BLaER1 treated with 17β-estradiol and CSF1 and Interleukin-3, amounts not matched to agents 10 nM and 100 nM (cell line): Measurements from ENCODE around the gene RAB6B.

Experiments used
- H3K27ac ChIP-seq, 11 experiments: shearing (Covaris generic); formaldehyde crosslinking; 2 replicates each; pipeline ENCODE4 v1.8.1; 2022
- H3K27me3 ChIP-seq, 11 experiments: shearing (Covaris generic); formaldehyde crosslinking; 2 replicates each; pipeline ENCODE4 v1.8.1; 2022
- H3K36me3 ChIP-seq, 11 experiments: shearing (Covaris generic); formaldehyde crosslinking; 2 replicates each; pipeline ENCODE4 v1.8.1; 2022
- H3K4me1 ChIP-seq, 10 experiments: shearing (Covaris generic); formaldehyde crosslinking; 2 replicates each; pipeline ENCODE4 v1.8.1; 2022
- H3K4me2 ChIP-seq, 11 experiments: shearing (Covaris generic); formaldehyde crosslinking; 2 replicates each; pipeline ENCODE4 v1.8.1; 2022
- H3K4me3 ChIP-seq, 10 experiments: shearing (Covaris generic); formaldehyde crosslinking; 2 replicates each; pipeline ENCODE4 v1.8.1; 2022
- H3K9ac ChIP-seq, 11 experiments: shearing (Covaris generic); formaldehyde crosslinking; 2 replicates each; pipeline ENCODE4 v1.8.1; 2022
- H3K9me3 ChIP-seq, 11 experiments: shearing (Covaris generic); formaldehyde crosslinking; replicated peaks in 1 of 11; 2 replicates each; pipeline ENCODE4 v1.8.1; 2022
- H4K20me1 ChIP-seq, 11 experiments: shearing (Covaris generic); formaldehyde crosslinking; 2 replicates each; pipeline ENCODE4 v1.8.1; 2022
- Cebpa-rat ChIP-seq, 11 experiments: shearing (Covaris generic); IDR thresholded peaks; 2 replicates each; pipeline ENCODE4 v1.8.1; 2022

Gene RAB6B

DNA sequence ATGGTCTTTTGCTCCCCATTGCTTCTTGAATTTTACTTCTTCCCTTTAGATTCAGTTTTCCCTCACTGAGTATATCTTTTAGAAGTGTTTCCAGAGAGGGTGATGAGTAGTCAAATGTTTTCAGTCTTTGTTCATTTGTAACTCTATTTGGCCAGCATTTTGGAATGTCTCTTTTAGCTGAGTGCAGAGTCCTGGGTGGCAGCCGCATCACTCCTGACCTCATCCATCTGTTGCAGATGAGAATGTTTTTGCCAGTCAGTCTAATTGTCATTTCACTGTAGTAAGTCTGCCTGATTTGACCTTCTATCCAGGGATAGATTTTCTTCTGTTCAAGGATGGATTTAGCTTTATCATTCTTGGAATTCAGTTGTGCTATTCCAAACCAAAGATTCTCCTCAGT lies 82.8 kb downstream of the RAB6B start:
- no peaks in the 10 kb centered on the region for H3K9me3 ChIP-seq
- H3K27me3 ChIP-seq = no peaks in the 10 kb centered on the region
- no peak overlapping the region for H3K27ac ChIP-seq
- no peak for TF ChIP-seq Cebpa-rat (IDR thresholded peaks at IDR 0.05)
- H3K36me3 ChIP-seq = peaks cover 85 to 100% (median 97%) of the 10 kb centered on the region in 11 experiments
- H4K20me1 ChIP-seq = peaks cover 0 to 86% (median 18%) of the 10 kb centered on the region in 11 experiments; a peak in 9 of 22 replicates
- H3K9ac ChIP-seq = no peak overlapping the region
- H3K4me3 ChIP-seq = no peak overlapping the region
- H3K4me1 ChIP-seq = peaks cover 0 to 5% (median 0%) of the 10 kb centered on the region in 10 experiments; a peak in 2 of 20 replicates
- H3K4me2 ChIP-seq = no peak overlapping the region

DNA sequence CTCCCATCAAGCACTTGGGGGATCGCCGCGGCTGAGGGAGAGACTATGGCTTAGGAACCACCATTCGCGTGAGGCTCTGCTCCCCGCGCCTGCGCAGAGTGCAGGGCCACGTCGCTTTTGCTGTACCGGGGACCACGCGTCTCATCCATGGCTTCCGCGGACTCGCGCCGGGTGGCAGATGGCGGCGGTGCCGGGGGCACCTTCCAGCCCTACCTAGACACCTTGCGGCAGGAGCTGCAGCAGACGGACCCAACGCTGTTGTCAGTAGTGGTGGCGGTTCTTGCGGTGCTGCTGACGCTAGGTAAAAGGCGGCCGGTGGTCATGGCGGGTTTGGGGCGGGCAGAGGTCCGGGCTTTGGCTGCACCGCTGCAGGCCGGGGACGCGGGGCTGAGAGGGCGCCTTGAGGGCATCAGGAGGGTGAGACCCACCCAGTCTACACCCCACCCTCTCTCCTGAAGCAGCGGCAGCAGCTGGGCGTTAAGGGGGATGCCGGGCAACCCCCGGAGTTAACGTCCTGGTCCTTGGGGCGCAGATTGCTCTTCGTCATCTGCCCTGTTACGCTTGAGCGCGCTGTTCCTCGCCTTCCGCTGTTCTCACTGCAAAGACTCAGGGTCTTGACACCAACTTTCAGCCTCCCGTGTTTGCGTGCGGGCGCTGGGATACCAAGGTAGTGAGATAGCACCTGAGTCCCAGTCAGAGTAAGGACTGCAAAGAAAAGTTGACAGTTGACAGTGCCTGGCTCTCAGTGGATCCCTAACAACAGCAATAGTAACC lies 89.8 kb downstream of the RAB6B start, which contains the start of gene SRPRB:
Gene SRPRB, plus strand, starts transcription at position 114 of the 774 bp plus-strand sequence. Its CDS starts 34 bp downstream, at position 148.
- Histone ChIP-seq H3K4me1 (peaks cover 16 to 36% (median 20%) of the 10 kb centered on the region in 10 experiments), H3K9me3 (no peaks in the 10 kb centered on the region), H3K36me3 (peaks cover 21 to 40% (median 37%) of the 10 kb centered on the region in 11 experiments; a peak in 21 of 22 replicates), H3K4me2 (peak within 1 kb of the TSS; percentile 73 to 96 (median 88)), H3K9ac (peak within 1 kb of the TSS; percentile 73 to 89 (median 82)), H3K27ac (peak within 1 kb of the TSS in 10 of 11 experiments; percentile 21 to 84 (median 76); a peak in 20 of 22 replicates), H3K27me3 (no peaks in the 10 kb centered on the region), H3K4me3 (peak within 1 kb of the TSS; percentile 73 to 91 (median 82)), H4K20me1 (peaks cover 0 to 43% (median 2%) of the 10 kb centered on the region in 11 experiments; a peak in 11 of 22 replicates)
- no peak for TF ChIP-seq Cebpa-rat (IDR thresholded peaks at IDR 0.05)

DNA sequence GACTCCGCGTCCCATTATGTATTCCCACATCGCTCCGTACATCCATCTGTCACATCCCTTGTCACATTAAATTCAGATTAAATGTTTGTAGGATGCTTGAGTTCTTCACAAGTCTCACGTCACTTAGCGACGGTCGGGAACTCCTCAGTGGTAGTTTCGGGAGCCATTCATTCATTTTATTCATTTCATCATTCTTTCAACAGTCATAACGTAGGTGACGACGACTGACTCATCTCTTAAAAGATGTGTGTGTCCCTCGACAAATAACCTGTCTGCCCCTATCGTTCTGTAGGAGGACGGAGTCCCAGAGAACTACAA lies 90.3 kb downstream of the RAB6B start:
- Histone ChIP-seq H3K4me3 (peak overlapping the region; percentile 73 to 91 (median 82)), H3K4me2 (peak overlapping the region; percentile 39 to 96 (median 75); a peak in 20 of 22 replicates), H3K9ac (peak overlapping the region in 5 of 11 experiments; percentile 80 to 89 (median 83); a peak in 9 of 22 replicates)

GRCh38 chr3:133804896-133805295 lies 90.8 kb downstream of the RAB6B start:
- H3K4me1 ChIP-seq = peaks cover 16 to 36% (median 21%) of the 10 kb centered on the region in 10 experiments
- H3K9me3 ChIP-seq = no peaks in the 10 kb centered on the region
- no peaks in the 10 kb centered on the region for H3K27me3 ChIP-seq
- no peak overlapping the region for H3K9ac ChIP-seq
- H4K20me1 ChIP-seq = peaks cover 0 to 33% (median 0%) of the 10 kb centered on the region in 11 experiments; a peak in 11 of 22 replicates
- H3K4me3 ChIP-seq = no peak overlapping the region
- no peak overlapping the region for H3K27ac ChIP-seq
- H3K4me2 ChIP-seq = peak overlapping the region in 10 of 11 experiments; percentile 39 to 96 (median 74); a peak in 15 of 22 replicates
- TF ChIP-seq Cebpa-rat (IDR thresholded peaks at IDR 0.05) = no peak
- peaks cover 12 to 30% (median 27%) of the 10 kb centered on the region in 11 experiments; a peak in 21 of 22 replicates for H3K36me3 ChIP-seq

More for the DNA sequence above, 90.3 kb downstream of the RAB6B start:
- Histone ChIP-seq H3K27me3 (no peaks in the 10 kb centered on the region), H3K27ac (no peak overlapping the region; a peak in 2 of 22 replicates), H3K4me1 (peaks cover 16 to 36% (median 20%) of the 10 kb centered on the region in 10 experiments), H3K9me3 (no peaks in the 10 kb centered on the region), H3K36me3 (peaks cover 16 to 35% (median 32%) of the 10 kb centered on the region in 11 experiments; a peak in 21 of 22 replicates), H4K20me1 (peaks cover 0 to 38% (median 0%) of the 10 kb centered on the region in 11 experiments; a peak in 11 of 22 replicates)
- no peak for TF ChIP-seq Cebpa-rat (IDR thresholded peaks at IDR 0.05)

- peaks cover 8 to 17% (median 14%) of the 10 kb centered on the region in 11 experiments; a peak in 21 of 22 replicates for H3K36me3 ChIP-seq
- H3K4me3 ChIP-seq = no peak overlapping the region
- H3K9ac ChIP-seq = no peak overlapping the region
- peaks cover 0 to 22% (median 0%) of the 10 kb centered on the region in 11 experiments; a peak in 8 of 22 replicates for H4K20me1 ChIP-seq
- H3K27me3 ChIP-seq = no peaks in the 10 kb centered on the region
- no peak for TF ChIP-seq Cebpa-rat (IDR thresholded peaks at IDR 0.05)
- peak overlapping the region in 2 of 11 experiments; percentile 2 to 10; a peak in 1 of 22 replicates for H3K4me2 ChIP-seq
- H3K27ac ChIP-seq = no peak overlapping the region; a peak in 1 of 22 replicates
- no peaks in the 10 kb centered on the region for H3K9me3 ChIP-seq
- H3K4me1 ChIP-seq = peaks cover 16 to 36% (median 22%) of the 10 kb centered on the region in 10 experiments
Measured at GRCh38 chr3:133803469-133803868, 92.2 kb downstream of the RAB6B start.

DNA sequence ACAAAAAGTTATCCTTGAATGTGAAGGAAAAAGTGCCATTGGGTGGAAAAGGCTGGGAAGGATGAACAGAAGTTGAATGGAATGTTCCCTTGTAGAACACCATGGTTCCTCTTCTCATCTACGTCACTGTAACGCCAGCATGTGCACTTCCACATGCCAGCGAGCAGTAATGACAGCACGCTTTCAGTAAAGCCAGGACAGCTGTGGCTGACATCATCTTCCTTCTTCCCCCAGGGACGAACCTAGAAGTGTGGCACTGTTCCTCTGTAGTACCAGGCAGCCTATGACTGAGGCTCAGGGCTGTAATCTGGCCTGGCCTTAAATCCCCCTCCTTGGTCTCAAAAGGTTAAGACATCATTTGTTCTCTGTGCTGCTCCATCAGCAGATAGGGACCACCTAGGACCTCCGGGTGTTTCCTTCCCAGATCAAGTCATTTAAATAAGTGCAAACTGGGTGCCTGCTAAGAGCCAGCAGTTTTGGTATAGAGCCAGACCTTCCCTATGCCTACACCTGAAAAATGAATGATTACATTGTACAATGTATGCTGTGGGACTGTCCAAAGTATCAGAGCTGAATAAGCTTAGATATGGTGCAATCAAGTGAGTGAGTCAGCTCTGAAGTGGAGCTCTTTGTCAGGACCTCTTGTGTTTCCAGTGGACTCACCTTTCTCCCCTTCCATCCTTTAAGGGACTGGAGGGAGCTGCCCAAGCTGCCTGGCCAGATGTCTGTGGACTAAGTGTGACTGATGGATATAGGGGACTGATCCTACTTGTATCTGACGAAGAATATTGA lies 95.7 kb downstream of the RAB6B start:
- H4K20me1 ChIP-seq = no peaks in the 10 kb centered on the region
- peak overlapping the region in 2 of 11 experiments; percentile 9 to 16; a peak in 5 of 22 replicates for H3K4me2 ChIP-seq
- peaks cover 0 to 18% (median 2%) of the 10 kb centered on the region in 10 experiments; a peak in 8 of 20 replicates for H3K4me1 ChIP-seq
- H3K36me3 ChIP-seq = no peaks in the 10 kb centered on the region
- no peaks in the 10 kb centered on the region for H3K27me3 ChIP-seq
- H3K9ac ChIP-seq = no peak overlapping the region
- H3K4me3 ChIP-seq = no peak overlapping the region
- no peak for TF ChIP-seq Cebpa-rat (IDR thresholded peaks at IDR 0.05)
- peaks cover 15 to 26% (median 17%) of the 10 kb centered on the region in 11 experiments for H3K9me3 ChIP-seq
- no peak overlapping the region for H3K27ac ChIP-seq

DNA sequence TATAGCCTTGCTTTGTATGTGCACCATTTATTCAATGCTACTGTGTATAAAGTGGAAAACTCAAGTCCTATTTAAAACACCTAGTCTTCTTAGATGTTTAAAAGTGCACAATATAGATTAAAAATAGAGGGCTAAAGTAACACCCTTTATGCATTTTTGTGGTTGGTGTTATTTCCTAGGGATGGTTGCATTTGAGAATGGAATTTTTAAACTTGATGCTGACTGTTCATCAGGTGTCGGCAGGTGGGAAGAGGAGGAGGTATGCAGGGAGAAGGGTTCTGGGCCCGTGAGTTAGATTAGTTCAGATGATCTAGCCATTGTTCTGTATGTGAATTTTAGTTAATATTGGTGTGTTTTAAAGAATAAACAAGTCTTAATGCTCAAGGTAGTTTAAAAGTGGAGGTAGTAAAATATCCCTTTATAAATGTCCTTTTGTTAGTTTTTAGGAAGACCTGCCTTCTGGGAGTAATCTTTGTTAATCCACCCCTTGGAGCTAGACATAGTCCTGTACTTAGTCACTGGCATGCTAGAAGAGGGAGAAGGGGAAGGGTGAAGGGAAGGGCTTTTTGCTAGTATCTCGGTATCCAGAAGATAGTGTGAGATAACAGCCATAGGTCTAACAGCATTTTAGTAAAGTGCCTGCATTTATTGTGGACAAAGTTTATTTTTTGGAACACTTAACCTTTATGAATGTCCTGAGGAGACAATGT lies 98.1 kb downstream of the RAB6B start:
- Histone ChIP-seq H3K9me3 (peaks cover 39 to 51% (median 42%) of the 10 kb centered on the region in 11 experiments), H3K4me3 (no peak overlapping the region), H3K36me3 (no peaks in the 10 kb centered on the region; a peak in 1 of 22 replicates), H3K4me2 (no peak overlapping the region), H3K27ac (no peak overlapping the region), H3K27me3 (no peaks in the 10 kb centered on the region), H3K9ac (no peak overlapping the region), H3K4me1 (peaks cover 0 to 12% (median 2%) of the 10 kb centered on the region in 10 experiments; a peak in 7 of 20 replicates), H4K20me1 (no peaks in the 10 kb centered on the region)
- TF ChIP-seq Cebpa-rat (IDR thresholded peaks at IDR 0.05) = no peak

- TF ChIP-seq Cebpa-rat (IDR thresholded peaks at IDR 0.05) = no peak
- peaks cover 71 to 91% (median 84%) of the 10 kb centered on the region in 11 experiments for H3K9me3 ChIP-seq
- H4K20me1 ChIP-seq = no peaks in the 10 kb centered on the region
- no peak overlapping the region for H3K4me3 ChIP-seq
- peaks cover 0 to 5% (median 0%) of the 10 kb centered on the region in 11 experiments; a peak in 3 of 22 replicates for H3K36me3 ChIP-seq
- H3K4me2 ChIP-seq = no peak overlapping the region
- H3K9ac ChIP-seq = no peak overlapping the region
- H3K27me3 ChIP-seq = no peaks in the 10 kb centered on the region
- H3K27ac ChIP-seq = no peak overlapping the region
- no peaks in the 10 kb centered on the region for H3K4me1 ChIP-seq
Measured at GRCh38 chr3:133792171-133792763, 103.4 kb downstream of the RAB6B start.
